Mesenchymal stem cell (in vitro differentiated cells and primary cell): ENCODE data around the gene RAD51B.
A peak's percentile ranks its signal among the peaks of the same experiment; 100 is the strongest.

Source experiments
- DNase-seq: peaks from one replicate; pipeline ENCODE4 v3.0.0-alpha.2; 2013
- H2AFZ ChIP-seq: one replicate; pipeline ENCODE4 v1.6.1; 2013; ENCODE audit warnings: low read depth, mild to moderate bottlenecking, control low read depth, inconsistent platforms, low read length, moderate library complexity
- H2AK5ac ChIP-seq: 2 replicates; pipeline ENCODE4 v1.6.1; 2013; ENCODE audit warnings: low read length, moderate library complexity, mild to moderate bottlenecking, inconsistent platforms; ENCODE audit not compliant: severe bottlenecking
- H2BK120ac ChIP-seq: one replicate; pipeline ENCODE4 v1.6.1; 2013; ENCODE audit warnings: low read depth, mild to moderate bottlenecking, inconsistent platforms, low read length, moderate library complexity
- H2BK12ac ChIP-seq, 2 experiments: one replicate each; pipeline ENCODE4 v1.6.1; 2013; ENCODE audit warnings: inconsistent platforms in 2 of 2, low read length in 2 of 2, mild to moderate bottlenecking in 2 of 2, moderate library complexity in 2 of 2, control low read depth in 1 of 2
- H2BK15ac ChIP-seq: one replicate; pipeline ENCODE4 v1.6.1; 2013; ENCODE audit warnings: mild to moderate bottlenecking, low read depth, inconsistent platforms; ENCODE audit not compliant: poor library complexity, severe bottlenecking
- H2BK5ac ChIP-seq: 2 replicates; pipeline ENCODE4 v1.6.1; 2013; ENCODE audit warnings: low read depth, mild to moderate bottlenecking, low read length, control low read depth, inconsistent platforms; ENCODE audit not compliant: poor library complexity, severe bottlenecking
- H3K14ac ChIP-seq, 2 experiments: one replicate each; pipeline ENCODE4 v1.6.1; 2013; ENCODE audit warnings: inconsistent platforms in 2 of 2, low read length in 2 of 2, control low read depth in 1 of 2, mild to moderate bottlenecking in 1 of 2, moderate library complexity in 1 of 2
- H3K18ac ChIP-seq, 2 experiments: one replicate each; pipeline ENCODE4 v1.6.1; 2013; ENCODE audit warnings: inconsistent platforms in 2 of 2, low read length in 2 of 2, control low read depth in 1 of 2, low read depth in 1 of 2, mild to moderate bottlenecking in 1 of 2
- H3K23ac ChIP-seq, 2 experiments: one replicate each; pipeline ENCODE4 v1.6.1; 2013; ENCODE audit warnings: inconsistent platforms in 2 of 2, low read length in 2 of 2, mild to moderate bottlenecking in 2 of 2, moderate library complexity in 2 of 2, control low read depth in 1 of 2
- H3K27ac ChIP-seq: 2 replicates; pipeline ENCODE4 v1.5.1; 2013; ENCODE audit warnings: mild to moderate bottlenecking, moderate library complexity, low read length, control low read depth, inconsistent platforms; ENCODE audit not compliant: poor library complexity, severe bottlenecking
- H3K27me3 ChIP-seq, 2 experiments: 2 replicates each; pipeline versions ENCODE4 v1.6.1 to v1.7.0; 2013; ENCODE audit warnings: low read length in 2 of 2, mild to moderate bottlenecking in 2 of 2, moderate library complexity in 2 of 2, control low read depth in 1 of 2, inconsistent platforms in 1 of 2; ENCODE audit not compliant: control insufficient read depth in 1 of 2, insufficient read depth in 1 of 2
- H3K36me3 ChIP-seq, 2 experiments: 2 replicates each; pipeline versions ENCODE4 v1.6.1 to v1.7.0; 2013; ENCODE audit warnings: low read length in 2 of 2, control low read depth in 1 of 2, inconsistent platforms in 1 of 2, low read depth in 1 of 2, mild to moderate bottlenecking in 1 of 2; ENCODE audit not compliant: insufficient read depth in 2 of 2, control insufficient read depth in 1 of 2
- H3K4ac ChIP-seq, 2 experiments: one replicate each; pipeline ENCODE4 v1.6.1; 2013; ENCODE audit warnings: inconsistent platforms in 2 of 2, low read length in 2 of 2, mild to moderate bottlenecking in 2 of 2, moderate library complexity in 2 of 2, control low read depth in 1 of 2, low read depth in 1 of 2
- H3K4me1 ChIP-seq: 2 replicates; pipeline ENCODE4 v1.6.1; 2013; ENCODE audit warnings: low read depth, low read length, control low read depth; ENCODE audit not compliant: control insufficient read depth, insufficient read depth
- H3K4me2 ChIP-seq: 2 replicates; pipeline ENCODE4 v1.6.1; 2013; ENCODE audit warnings: low read length, mild to moderate bottlenecking, inconsistent platforms; ENCODE audit not compliant: poor library complexity, severe bottlenecking
- H3K4me3 ChIP-seq, 2 experiments: 2 replicates each; pipeline versions ENCODE4 v1.5.1 to v1.7.0; 2013; ENCODE audit warnings: low read length in 2 of 2, mild to moderate bottlenecking in 2 of 2, control low read depth in 1 of 2, low read depth in 1 of 2; ENCODE audit not compliant: insufficient read depth in 1 of 2
- H3K79me1 ChIP-seq: replicated peaks from 2 replicates; pipeline ENCODE4 v1.6.1; 2013; ENCODE audit warnings: mild to moderate bottlenecking, control low read depth, low read length, inconsistent platforms; ENCODE audit not compliant: poor library complexity, severe bottlenecking
- H3K9ac ChIP-seq: 2 replicates; pipeline ENCODE4 v1.7.0; 2013; ENCODE audit warnings: mild to moderate bottlenecking, low read length, moderate library complexity
- H3K9me3 ChIP-seq: 2 replicates; pipeline ENCODE4 v1.7.0; 2013; ENCODE audit warnings: mild to moderate bottlenecking, low read length; ENCODE audit not compliant: control insufficient read depth
- H4K8ac ChIP-seq: one replicate; pipeline ENCODE4 v1.6.1; 2013; ENCODE audit warnings: inconsistent platforms, mild to moderate bottlenecking, low read length, moderate library complexity
- H4K91ac ChIP-seq: one replicate; pipeline ENCODE4 v1.6.1; 2013; ENCODE audit warnings: mild to moderate bottlenecking, low read length, inconsistent platforms
- WGBS: methylation state at CpG from one replicate; pipeline ENCODE4 v1.1.7; 2013; ENCODE audit warnings: mixed read lengths; 5-methylcytosine and 5-hydroxymethylcytosine counted together

The RAD51B gene

GRCh38 chr14:68336165-68336564 lies 516.6 kb downstream of the RAD51B start:
- DNase-seq, result no peak
- no peak overlapping the region for H3K4me3 ChIP-seq
- no peaks in the 10 kb centered on the region for H3K27me3 ChIP-seq
- no peak overlapping the region for H2BK5ac ChIP-seq
- no peak overlapping the region for H3K4ac ChIP-seq
- H2BK12ac ChIP-seq, result no peak overlapping the region
- no peak overlapping the region for H2AK5ac ChIP-seq
- no peak overlapping the region for H4K91ac ChIP-seq
- no peak overlapping the region for H3K14ac ChIP-seq
- H3K79me1 ChIP-seq, result no peaks in the 10 kb centered on the region
- no peak overlapping the region for H2BK120ac ChIP-seq
- no peak overlapping the region for H2BK15ac ChIP-seq
- no peak overlapping the region for H4K8ac ChIP-seq
- no peak overlapping the region for H3K9ac ChIP-seq
- H3K27ac ChIP-seq, result no peak overlapping the region
- no peak overlapping the region for H3K23ac ChIP-seq
- no peak overlapping the region for H2AFZ ChIP-seq
- WGBS, result no CpG with 5 or more reads among the region's 1 CpG
- H3K4me2 ChIP-seq, result no peak overlapping the region
- H3K36me3 ChIP-seq, result no peaks in the 10 kb centered on the region
- H3K9me3 ChIP-seq, result no peaks in the 10 kb centered on the region
- no peak overlapping the region for H3K18ac ChIP-seq
- no peaks in the 10 kb centered on the region for H3K4me1 ChIP-seq

GRCh38 chr14:68337279-68337678 lies 517.7 kb downstream of the RAD51B start:
- H3K27ac ChIP-seq, result no peak overlapping the region
- no peak overlapping the region for H2AFZ ChIP-seq
- H2AK5ac ChIP-seq, result no peak overlapping the region
- no peaks in the 10 kb centered on the region for H3K4me1 ChIP-seq
- H3K23ac ChIP-seq, result no peak overlapping the region
- H3K18ac ChIP-seq, result no peak overlapping the region
- no peak overlapping the region for H2BK5ac ChIP-seq
- no peaks in the 10 kb centered on the region for H3K9me3 ChIP-seq
- H3K4me2 ChIP-seq, result no peak overlapping the region
- H3K27me3 ChIP-seq, result no peaks in the 10 kb centered on the region
- no peak overlapping the region for H3K4ac ChIP-seq
- no peaks in the 10 kb centered on the region for H3K36me3 ChIP-seq
- H2BK15ac ChIP-seq, result no peak overlapping the region
- H3K79me1 ChIP-seq, result no peaks in the 10 kb centered on the region
- no peak overlapping the region for H3K9ac ChIP-seq
- H2BK120ac ChIP-seq, result no peak overlapping the region
- DNase-seq, result no peak
- H4K91ac ChIP-seq, result no peak overlapping the region
- no peak overlapping the region for H3K4me3 ChIP-seq
- H2BK12ac ChIP-seq, result no peak overlapping the region
- H3K14ac ChIP-seq, result peak overlapping the region in 1 of 2 experiments; percentile 76
- H4K8ac ChIP-seq, result no peak overlapping the region

- H2AK5ac ChIP-seq, result no peak overlapping the region
- no peak overlapping the region for H2BK5ac ChIP-seq
- H3K4ac ChIP-seq, result no peak overlapping the region
- no peak overlapping the region for H3K9ac ChIP-seq
- no peak overlapping the region for H4K8ac ChIP-seq
- H2AFZ ChIP-seq, result no peak overlapping the region
- no peak overlapping the region for H3K14ac ChIP-seq
- H3K27me3 ChIP-seq, result no peaks in the 10 kb centered on the region
- H3K4me3 ChIP-seq, result no peak overlapping the region
- H2BK15ac ChIP-seq, result no peak overlapping the region
- no peaks in the 10 kb centered on the region for H3K4me1 ChIP-seq
- no peak overlapping the region for H4K91ac ChIP-seq
- H3K79me1 ChIP-seq, result no peaks in the 10 kb centered on the region
- H3K4me2 ChIP-seq, result no peak overlapping the region
- no peak overlapping the region for H3K23ac ChIP-seq
- no peak for DNase-seq
- no peaks in the 10 kb centered on the region for H3K9me3 ChIP-seq
- H3K36me3 ChIP-seq, result no peaks in the 10 kb centered on the region
- no peak overlapping the region for H3K27ac ChIP-seq
- H3K18ac ChIP-seq, result no peak overlapping the region
- WGBS, result no CpG with 5 or more reads among the region's 1 CpG
- H2BK12ac ChIP-seq, result peak overlapping the region in 1 of 2 experiments; percentile 37
- no peak overlapping the region for H2BK120ac ChIP-seq
Observed at GRCh38 chr14:68340262-68340661, 520.7 kb downstream of the RAD51B start.

GRCh38 chr14:68341411-68342212 lies 522.0 kb downstream of the RAD51B start:
- Histone ChIP-seq H3K14ac (no peak overlapping the region), H2AK5ac (no peak overlapping the region), H3K36me3 (no peaks in the 10 kb centered on the region), H3K23ac (no peak overlapping the region), H3K9me3 (no peaks in the 10 kb centered on the region), H3K27me3 (no peaks in the 10 kb centered on the region), H2AFZ (no peak overlapping the region), H3K4me1 (no peaks in the 10 kb centered on the region), H3K79me1 (no peaks in the 10 kb centered on the region), H4K8ac (no peak overlapping the region), H2BK120ac (no peak overlapping the region), H4K91ac (no peak overlapping the region), H3K4ac (peak overlapping the region in 1 of 2 experiments; percentile 47), H3K4me3 (no peak overlapping the region), H3K4me2 (no peak overlapping the region), H3K18ac (peak overlapping the region; percentile 46 to 53), H2BK5ac (no peak overlapping the region), H2BK15ac (no peak overlapping the region), H2BK12ac (no peak overlapping the region), H3K9ac (no peak overlapping the region), H3K27ac (no peak overlapping the region)
- 89% methylated on average over 3 of the region's 4 CpGs for WGBS
- no peak for DNase-seq
